Esophagus squamous epithelium (tissue), 5 donors: ENCODE measurements around the gene PPHLN1. TPM values are rescaled to one million over a fixed set of nuclear protein-coding genes. Genes with fewer than 3 reads are reported as not detected.

Source experiments
- DNase-seq: peaks from one replicate; lab custom pipeline; 2025; lab: John Stamatoyannopoulos, UW
- H3K27ac ChIP-seq, 4 donors: fragments of 200-600 bp; sonication (generic); one replicate each; pipeline ENCODE4 v1.5.1; 2016 to 2019; ENCODE audit warnings: mild to moderate bottlenecking in 1 of 4
- H3K27me3 ChIP-seq, 4 donors: fragments of 200-600 bp; sonication (generic); 1 replicate in 3 of 4; 2 replicates in 1 of 4; pipeline versions ENCODE4 v1.5.1 to v1.6.0; 2017 to 2021; ENCODE audit warnings: antibody characterized with exemption in 1 of 4
- H3K36me3 ChIP-seq, 3 donors: fragments of 200-600 bp; sonication (generic); one replicate each; pipeline ENCODE4 v1.5.1; 2016 to 2019
- H3K4me1 ChIP-seq, 3 donors: fragments of 200-600 bp; sonication (generic); one replicate each; pipeline ENCODE4 v1.5.1; 2017 to 2019
- H3K4me3 ChIP-seq, 4 donors: fragments of 200-600 bp; sonication (generic); 1 replicate in 3 of 4; 2 replicates in 1 of 4; pipeline ENCODE4 v1.5.1; 2016 to 2019; ENCODE audit warnings: mild to moderate bottlenecking in 2 of 4, moderate library complexity in 1 of 4
- H3K9me3 ChIP-seq, 3 donors: fragments of 200-600 bp; sonication (generic); one replicate each; pipeline ENCODE4 v1.5.1; 2016 to 2019
- POLR2A ChIP-seq, 4 donors: fragments of 450-650 bp; IDR thresholded peaks; one replicate each; pipeline ENCODE4 v1.6.1; 2017; ENCODE audit warnings: antibody characterized with exemption in 4 of 4, mild to moderate bottlenecking in 4 of 4, moderate library complexity in 3 of 4
- WGBS, 2 donors: methylation state at CpG; one replicate each; pipeline ENCODE4 v1.1.5; 2018; 5-methylcytosine and 5-hydroxymethylcytosine counted together
- intact Hi-C: fragments of 100-400 bp; cut with DNase I; formaldehyde crosslinking; loops from one replicate; pipeline ENCODE4 v1.15.0; 2022
- total RNA-seq, 4 donors: library from RNA; depleted of rRNA; stranded (reverse); fragments of >200 nt; gene quantifications; one replicate each; pipeline ENCODE4 v1.1.0, GENCODE V29; 2016
- TF ChIP-seq, protein P1 (sequence below), 6 experiments: fragments of 450-650 bp in 4 of 6; fragments of 200-600 bp in 2 of 6; sonication (generic) in 2 of 6; IDR thresholded peaks; one replicate each; pipeline ENCODE4 v1.5.1; 2016 to 2019; ENCODE audit warnings: antibody characterized with exemption in 6 of 6, mild to moderate bottlenecking in 4 of 6, moderate library complexity in 4 of 6
- donor health status: DM: yes; HTN: yes; CAD: no.

PPHLN1 gene
- total RNA-seq, 4 donors from 2014 or later, result 31.2 to 59.1 (median 40.0) TPM

DNA sequence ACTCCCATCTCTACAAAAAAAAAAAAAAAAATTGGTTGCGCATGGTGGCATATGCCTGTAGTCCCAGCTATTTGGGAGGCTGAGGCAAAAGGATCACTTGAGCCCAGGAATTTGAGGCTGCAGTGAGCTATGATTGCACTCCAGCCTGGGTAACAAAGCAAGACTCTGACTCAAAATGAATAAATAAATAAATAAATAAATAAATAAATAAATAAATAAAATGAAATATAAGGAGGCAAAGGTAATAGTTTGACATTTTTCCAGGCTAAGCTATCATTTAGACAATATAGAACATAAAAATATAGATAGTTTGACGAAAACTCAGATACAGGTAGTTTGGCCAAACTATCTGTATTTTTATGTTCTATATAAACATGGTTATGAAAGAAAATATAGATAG is 40.5 kb upstream of the PPHLN1 start:
- intact Hi-C loops, result no loop called here
- no peak overlapping the region for H3K27ac ChIP-seq
- H3K9me3 ChIP-seq, result no peaks in the 10 kb centered on the region
- no peak for DNase-seq
- no peaks in the 10 kb centered on the region for H3K36me3 ChIP-seq
- no peaks in the 10 kb centered on the region for H3K4me1 ChIP-seq
- peaks cover 0 to 16% (median 0%) of the 10 kb centered on the region in 4 donors for H3K27me3 ChIP-seq
- TF ChIP-seq, protein P1, sequence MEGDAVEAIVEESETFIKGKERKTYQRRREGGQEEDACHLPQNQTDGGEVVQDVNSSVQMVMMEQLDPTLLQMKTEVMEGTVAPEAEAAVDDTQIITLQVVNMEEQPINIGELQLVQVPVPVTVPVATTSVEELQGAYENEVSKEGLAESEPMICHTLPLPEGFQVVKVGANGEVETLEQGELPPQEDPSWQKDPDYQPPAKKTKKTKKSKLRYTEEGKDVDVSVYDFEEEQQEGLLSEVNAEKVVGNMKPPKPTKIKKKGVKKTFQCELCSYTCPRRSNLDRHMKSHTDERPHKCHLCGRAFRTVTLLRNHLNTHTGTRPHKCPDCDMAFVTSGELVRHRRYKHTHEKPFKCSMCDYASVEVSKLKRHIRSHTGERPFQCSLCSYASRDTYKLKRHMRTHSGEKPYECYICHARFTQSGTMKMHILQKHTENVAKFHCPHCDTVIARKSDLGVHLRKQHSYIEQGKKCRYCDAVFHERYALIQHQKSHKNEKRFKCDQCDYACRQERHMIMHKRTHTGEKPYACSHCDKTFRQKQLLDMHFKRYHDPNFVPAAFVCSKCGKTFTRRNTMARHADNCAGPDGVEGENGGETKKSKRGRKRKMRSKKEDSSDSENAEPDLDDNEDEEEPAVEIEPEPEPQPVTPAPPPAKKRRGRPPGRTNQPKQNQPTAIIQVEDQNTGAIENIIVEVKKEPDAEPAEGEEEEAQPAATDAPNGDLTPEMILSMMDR (IDR thresholded peaks at IDR 0.05), result no peak
- TF ChIP-seq POLR2A (IDR thresholded peaks at IDR 0.05), result no peak
- no peak overlapping the region for H3K4me3 ChIP-seq
- WGBS, 2 donors, result 90 to 92% methylated on average over 2 of the region's 2 CpGs

DNA sequence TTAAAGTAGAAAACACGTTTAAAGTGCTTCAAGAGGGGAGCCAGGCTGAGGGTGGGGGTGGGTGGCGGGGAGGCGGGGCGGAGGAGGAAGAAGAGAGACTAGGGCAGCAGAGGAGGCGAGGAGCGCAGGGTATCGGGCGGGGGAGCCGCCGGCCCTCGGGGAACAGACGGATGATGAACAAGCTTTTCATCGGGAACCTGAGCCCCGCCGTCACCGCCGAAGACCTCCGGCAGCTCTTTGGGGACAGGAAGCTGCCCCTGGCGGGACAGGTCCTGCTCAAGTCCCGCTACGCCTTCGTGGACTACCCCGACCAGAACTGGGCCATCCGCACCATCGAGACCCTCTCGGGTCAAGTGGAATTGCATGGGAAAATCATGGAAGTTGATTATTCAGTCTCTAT is 39.2 kb upstream of the PPHLN1 start:
- intact Hi-C loops, result no loop called here
- 85 to 91% methylated on average over 18 to 26 of the region's 26 CpGs for WGBS, 2 donors
- H3K27me3 ChIP-seq, result peaks cover 0 to 16% (median 0%) of the 10 kb centered on the region in 4 donors
- H3K36me3 ChIP-seq, result no peaks in the 10 kb centered on the region
- TF ChIP-seq, protein P1 (IDR thresholded peaks at IDR 0.05), result no peak
- no peak for TF ChIP-seq POLR2A (IDR thresholded peaks at IDR 0.05)
- no peak for DNase-seq
- no peaks in the 10 kb centered on the region for H3K9me3 ChIP-seq
- H3K27ac ChIP-seq, result no peak overlapping the region
- H3K4me3 ChIP-seq, result no peak overlapping the region
- H3K4me1 ChIP-seq, result no peaks in the 10 kb centered on the region

DNA sequence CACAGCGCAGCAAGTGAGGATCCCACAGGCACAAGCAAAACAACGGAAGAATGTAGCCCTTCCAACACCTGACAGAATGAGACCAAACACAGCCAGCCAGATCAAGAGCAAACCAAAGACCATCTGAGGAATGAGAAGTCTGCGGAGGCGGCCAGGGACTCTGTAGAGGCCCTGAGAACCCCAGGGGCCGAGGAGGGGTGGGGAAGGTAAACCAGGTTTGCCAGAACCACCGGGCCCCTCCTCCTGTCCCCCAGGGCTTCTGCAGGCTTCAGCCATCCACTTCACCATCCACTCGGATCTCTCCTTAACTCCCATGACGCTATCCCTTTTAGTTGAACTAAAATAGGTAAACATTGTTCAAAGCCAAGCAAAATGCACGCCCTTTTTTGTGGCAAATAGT is 37.4 kb upstream of the PPHLN1 start:
- DNase-seq, result no peak
- Histone ChIP-seq H3K4me3 (no peak overlapping the region), H3K27ac (no peak overlapping the region), H3K36me3 (no peaks in the 10 kb centered on the region), H3K4me1 (no peaks in the 10 kb centered on the region), H3K27me3 (peaks cover 0 to 13% (median 0%) of the 10 kb centered on the region in 4 donors), H3K9me3 (no peaks in the 10 kb centered on the region)
- TF ChIP-seq, protein P1 (IDR thresholded peaks at IDR 0.05), result no peak
- no peak for TF ChIP-seq POLR2A (IDR thresholded peaks at IDR 0.05)
- intact Hi-C loops, result no loop called here
- WGBS, 2 donors, result 60 to 65% methylated on average over 9 of the region's 9 CpGs

DNA sequence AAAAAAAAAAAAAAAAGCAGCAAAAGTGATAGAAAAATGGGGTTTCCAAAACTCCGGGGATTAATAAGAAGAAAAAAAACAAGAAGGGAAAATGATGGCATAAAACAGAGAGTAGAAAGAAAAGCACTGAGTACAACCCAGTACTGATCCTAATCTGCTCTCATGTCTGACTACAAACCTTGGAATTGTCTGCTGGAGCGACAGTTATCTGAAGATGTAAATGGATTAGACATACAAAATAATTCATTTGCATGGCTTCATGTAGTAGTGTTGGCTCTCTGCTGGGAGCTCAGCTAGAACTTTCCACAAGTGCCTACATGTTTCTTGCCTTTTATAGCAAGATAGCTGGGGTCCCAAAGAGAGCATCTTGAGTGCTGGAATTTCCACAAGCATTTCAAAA is 34.3 kb upstream of the PPHLN1 start:
- Histone ChIP-seq H3K4me1 (no peaks in the 10 kb centered on the region), H3K36me3 (no peaks in the 10 kb centered on the region), H3K27me3 (peaks cover 0 to 12% (median 0%) of the 10 kb centered on the region in 4 donors), H3K27ac (no peak overlapping the region), H3K4me3 (no peak overlapping the region), H3K9me3 (no peaks in the 10 kb centered on the region)
- WGBS, 2 donors, result 65 to 72% methylated on average over 2 of the region's 2 CpGs
- TF ChIP-seq, protein P1 (IDR thresholded peaks at IDR 0.05), result no peak
- TF ChIP-seq POLR2A (IDR thresholded peaks at IDR 0.05), result no peak
- intact Hi-C loops, result no loop called here
- no peak for DNase-seq

DNA sequence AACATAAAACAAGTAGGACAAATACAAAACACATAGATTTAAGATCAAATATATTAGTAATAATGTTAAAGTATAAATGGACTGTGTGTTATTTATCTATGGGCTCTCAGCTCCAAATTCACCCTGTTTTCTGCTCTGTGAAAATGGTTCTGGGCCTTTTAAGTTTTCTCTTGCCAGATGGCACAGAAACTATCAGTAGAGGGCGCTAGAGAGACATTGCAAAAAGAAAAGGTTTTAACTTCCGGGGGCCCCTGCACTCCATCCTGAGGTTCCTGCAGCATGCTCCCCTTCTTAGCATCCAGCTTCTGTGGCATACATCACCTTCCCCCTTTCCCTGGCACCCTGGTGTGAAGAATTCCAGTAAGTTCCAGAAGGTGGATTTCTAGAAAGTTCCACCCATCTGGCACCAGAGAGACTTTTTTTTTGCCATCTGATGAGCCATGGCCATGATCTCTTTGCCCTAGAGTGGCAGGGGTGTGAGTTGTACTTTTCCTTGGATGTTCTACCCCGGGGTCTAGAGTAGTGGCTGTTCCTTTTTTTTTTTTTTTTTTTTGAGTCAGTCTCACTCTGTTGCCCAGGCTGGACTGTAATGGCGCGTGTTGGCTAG is 29.4 kb upstream of the PPHLN1 start:
- TF ChIP-seq POLR2A (IDR thresholded peaks at IDR 0.05), result no peak
- TF ChIP-seq, protein P1 (IDR thresholded peaks at IDR 0.05), result peak in 1 of 6 experiments; percentile 32
- Histone ChIP-seq H3K4me1 (no peaks in the 10 kb centered on the region), H3K27ac (no peak overlapping the region), H3K27me3 (no peaks in the 10 kb centered on the region), H3K36me3 (no peaks in the 10 kb centered on the region), H3K4me3 (no peak overlapping the region), H3K9me3 (no peaks in the 10 kb centered on the region)
- 74 to 76% methylated on average over 3 of the region's 5 CpGs for WGBS, 2 donors
- DNase-seq, result no peak
- intact Hi-C loops, result no loop called here
